SH-SY5Y (cell line): Measurements from ENCODE around the gene LRRC59.

Source experiments
- GATA2 ChIP-seq: IDR thresholded peaks from 2 replicates; pipeline ENCODE4 v1.6.1; 2011; ENCODE audit warnings: mild to moderate bottlenecking, low read depth, low read length
- GATA3 ChIP-seq: IDR thresholded peaks from 2 replicates; pipeline ENCODE4 v1.6.1; 2011; ENCODE audit warnings: low read depth, mild to moderate bottlenecking, low read length, moderate library complexity

- TF ChIP-seq GATA2 (no peak), GATA3 (no peak)
Measured at GRCh38 chr17:50349243-50349600, 48.1 kb downstream of the LRRC59 start.
